Measurements from ENCODE around the gene NR3C1.

GRCh38 chr5:143247134-143247815, 156.2 kb downstream of the NR3C1 start:
- no peak for TF ChIP-seq FOXA1 (IDR thresholded peaks at IDR 0.05)
- TF ChIP-seq TARDBP (IDR thresholded peaks at IDR 0.05), result no peak
- no peak for TF ChIP-seq NFRKB (IDR thresholded peaks at IDR 0.05)
- TF ChIP-seq SP1 (IDR thresholded peaks at IDR 0.05), result no peak
- TF ChIP-seq BHLHE40 (IDR thresholded peaks at IDR 0.05; ENCODE audit: borderline replicate concordance), result no peak
- TF ChIP-seq FOXK2 (IDR thresholded peaks at IDR 0.05), result no peak
- TF ChIP-seq LEF1 (IDR thresholded peaks at IDR 0.05; ENCODE audit: borderline replicate concordance), result no peak
- TF ChIP-seq ELF4 (IDR thresholded peaks at IDR 0.05), result no peak
- TF ChIP-seq CTBP1 (IDR thresholded peaks at IDR 0.05; ENCODE audit: borderline replicate concordance), result no peak
- TF ChIP-seq L3MBTL2 (conservative IDR thresholded peaks at IDR 0.05), result no peak

Data from HEK293T (cell line).